ENCODE data around the gene FZD7.

The FZD7 gene

GRCh38 chr2:202069170-202070067 is 35.8 kb downstream of the FZD7 start:
- DNase-seq, result peak; percentile 90

GRCh38 chr2:202071107-202071506 is 37.5 kb downstream of the FZD7 start:
- no peak for DNase-seq

DNA sequence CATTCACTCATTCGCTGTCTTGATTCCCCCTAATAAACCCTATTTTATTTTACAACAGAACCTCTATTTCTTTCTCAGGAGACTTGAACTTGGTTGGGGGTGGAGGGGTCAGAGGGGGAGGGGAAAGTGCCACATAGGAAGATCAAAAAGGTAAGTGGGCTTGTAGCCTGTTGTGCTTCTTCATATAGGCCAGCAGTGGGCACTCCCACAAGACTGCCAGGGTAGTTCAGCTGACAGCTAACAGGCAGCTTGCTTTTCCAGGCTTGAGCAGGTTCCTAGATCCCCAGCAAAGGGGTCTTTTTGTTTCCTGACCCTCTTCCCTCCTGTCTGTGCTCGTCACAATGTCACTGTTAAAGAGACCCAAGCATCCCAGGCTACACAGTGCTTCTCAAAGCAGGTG is 38.6 kb downstream of the FZD7 start:
- peak; percentile 40 for DNase-seq

- DNase-seq, result no peak
These were observed 39.2 kb downstream of the FZD7 start, which contains the start of gene KIAA2012 for GRCh38 chr2:202072737-202073401. TSS of gene KIAA2012 (plus strand) at chr2:202073255. CDS start at chr2:202073628, 373 bp downstream.

DNA sequence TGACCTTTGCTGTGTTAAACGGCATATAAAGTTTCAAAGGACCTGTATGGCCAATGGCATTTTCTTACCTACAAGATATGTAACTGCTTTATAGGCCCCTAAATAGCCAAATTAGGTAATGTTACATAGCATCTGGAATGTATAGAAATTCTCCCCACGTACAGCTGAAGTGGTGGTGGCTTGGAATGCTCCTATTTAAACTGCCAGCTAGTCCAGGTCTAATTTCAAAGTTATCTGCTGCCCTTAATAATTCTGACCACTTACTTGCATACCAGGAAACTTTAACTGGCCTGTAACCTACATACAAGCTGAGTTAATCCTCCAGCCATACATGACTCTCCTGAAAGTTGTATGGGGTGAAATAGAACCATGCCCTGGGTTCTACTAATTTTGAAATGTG is 40.7 kb downstream of the FZD7 start:
- DNase-seq, result no peak

DNA sequence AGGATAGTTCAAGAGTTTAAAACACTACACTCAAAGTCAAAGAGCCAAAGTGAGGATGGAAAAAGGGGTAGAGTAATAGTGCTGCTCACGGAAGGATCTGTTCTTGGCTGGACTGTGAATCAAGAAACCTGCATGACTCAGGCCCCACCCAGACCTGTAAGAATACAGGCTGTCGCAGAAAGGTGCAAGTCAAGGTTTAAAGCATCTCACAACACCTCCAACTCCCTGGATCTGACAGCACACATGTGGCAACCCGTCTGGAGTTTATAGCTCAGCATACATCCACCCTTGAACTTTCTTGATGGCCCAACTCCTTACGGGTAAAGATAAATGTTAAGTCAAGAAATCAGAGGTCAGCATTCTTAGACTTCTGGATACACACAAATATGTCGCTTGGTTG is 45.7 kb downstream of the FZD7 start:
- no peak for DNase-seq

GRCh38 chr2:202084265-202084664 is 50.6 kb downstream of the FZD7 start:
- DNase-seq, result no peak
